SK-N-MC (cell line): Measurements from ENCODE around the gene LRRC52.

Source experiments
- EZH2 ChIP-seq: fragments of 200-600 bp; sonication (generic); IDR thresholded peaks from one replicate; pipeline ENCODE4 v1.6.1; 2017; ENCODE audit warnings: antibody characterized with exemption
- FOXP2 ChIP-seq: optimal IDR thresholded peaks from 2 replicates; pipeline ENCODE3; 2011; ENCODE audit warnings: mild to moderate bottlenecking, moderate library complexity; ENCODE audit not compliant: insufficient read depth; ENCODE audit errors: extremely low read length, control extremely low read depth
- POLR2AphosphoS5 ChIP-seq: IDR thresholded peaks from 2 replicates; pipeline ENCODE4 v1.6.1; 2012; ENCODE audit warnings: mild to moderate bottlenecking, low read depth, low read length, borderline replicate concordance

GRCh38 chr1:165537356-165538109 is 6.3 kb upstream of the LRRC52 start:
- TF ChIP-seq POLR2AphosphoS5 (no peak), EZH2 (no peak), FOXP2 (no peak)
